ENCODE measurements around the gene ZCCHC7.

The ZCCHC7 gene

GRCh38 chr9:37212435-37212834 lies 92.1 kb downstream of the ZCCHC7 start:
- DNase-seq, result no peak

DNA sequence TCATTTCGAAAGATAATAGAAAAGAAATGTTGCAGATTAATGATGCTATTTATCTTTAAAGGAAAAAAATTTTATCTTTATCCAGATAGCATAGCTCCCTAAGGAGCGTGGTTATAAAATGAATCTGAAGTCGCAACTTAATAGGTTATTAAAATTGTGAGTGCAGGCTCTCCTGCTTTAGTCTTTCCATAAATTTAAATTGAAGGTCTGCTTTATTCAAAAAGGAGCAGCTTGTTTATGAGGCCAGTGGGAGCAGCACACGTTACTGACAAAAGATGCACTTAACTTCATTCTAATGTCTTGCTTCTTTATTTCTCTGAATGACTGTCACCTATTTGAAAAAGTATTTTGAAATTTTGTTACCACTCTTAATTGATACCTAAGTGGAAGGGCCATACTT lies 95.0 kb downstream of the ZCCHC7 start:
- no peak for DNase-seq

DNA sequence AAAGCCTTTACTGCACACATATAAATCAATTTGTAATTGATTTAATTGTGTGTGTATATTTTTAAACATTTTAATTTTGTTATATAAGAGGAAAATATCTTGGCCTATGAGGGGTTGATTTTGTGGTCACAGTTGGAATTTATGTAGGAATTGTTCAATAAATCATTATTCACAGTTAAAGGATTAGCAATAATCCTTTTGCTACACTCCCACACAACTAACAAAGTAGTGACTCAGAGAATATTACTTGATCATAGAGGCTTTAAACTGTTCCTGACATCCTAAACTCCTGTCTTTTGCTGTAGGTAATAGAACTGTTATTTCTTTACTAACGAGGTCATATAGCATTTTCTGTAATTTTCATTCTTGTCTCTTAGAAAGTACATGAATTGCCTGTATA lies 95.5 kb downstream of the ZCCHC7 start:
- no peak for DNase-seq

DNA sequence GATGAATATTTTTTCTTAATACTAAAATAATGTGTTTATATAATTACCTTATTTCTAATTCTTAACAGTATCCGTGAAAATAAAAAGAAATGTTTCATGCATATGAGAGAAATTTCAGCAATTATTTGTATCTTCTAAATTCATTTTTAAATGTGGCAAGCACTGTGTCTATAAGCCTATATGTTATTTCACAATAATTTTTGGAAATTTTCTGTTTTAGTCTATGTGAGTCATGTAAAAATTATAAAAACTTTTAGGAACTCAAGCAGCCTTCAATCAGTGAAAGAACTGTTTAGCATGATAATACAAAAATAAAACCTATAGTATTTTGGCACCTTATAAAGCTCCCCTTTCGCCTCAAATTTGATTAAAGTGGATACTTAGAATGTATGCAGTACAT lies 96.8 kb downstream of the ZCCHC7 start:
- DNase-seq, result no peak

DNA sequence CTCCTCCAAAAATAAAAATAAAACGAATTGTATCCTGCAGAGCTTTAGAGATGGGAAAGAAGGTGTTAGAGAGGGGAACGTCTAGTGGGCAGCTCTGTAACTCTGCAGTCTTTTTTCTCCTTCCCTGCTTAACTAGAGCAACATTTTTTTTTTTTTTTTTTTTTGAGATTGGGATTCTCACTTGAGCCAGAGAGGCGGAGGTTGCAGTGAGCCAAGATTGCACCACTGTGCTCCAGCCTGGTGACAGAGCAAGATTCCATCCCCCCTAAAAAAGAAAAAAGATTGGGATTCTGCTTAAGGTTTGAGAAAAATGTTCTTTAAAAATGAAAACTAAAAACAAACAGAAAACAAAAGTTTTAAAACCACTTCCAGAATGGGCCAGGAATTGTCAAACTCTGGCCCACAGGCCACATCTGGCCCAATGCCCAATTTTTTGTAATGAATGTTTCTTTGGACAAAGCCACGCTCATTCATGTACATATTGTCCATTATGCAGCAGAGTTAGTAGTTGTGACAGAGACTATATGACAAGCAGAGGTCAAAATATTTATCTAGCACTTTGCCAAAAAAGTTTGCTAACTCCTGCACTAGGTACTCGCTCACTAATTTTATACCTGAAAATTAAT lies 98.5 kb downstream of the ZCCHC7 start:
- DNase-seq, result no peak

GRCh38 chr9:37220971-37221370 lies 100.6 kb downstream of the ZCCHC7 start:
- DNase-seq, result no peak

GRCh38 chr9:37221489-37222106 lies 101.2 kb downstream of the ZCCHC7 start:
- no peak for DNase-seq

- no peak for DNase-seq
Measured at GRCh38 chr9:37229455-37229854, 109.1 kb downstream of the ZCCHC7 start.

- no peak for DNase-seq
Measured at GRCh38 chr9:37229882-37230482, 109.6 kb downstream of the ZCCHC7 start.

- DNase-seq, result no peak
Measured at GRCh38 chr9:37236822-37237221, 116.4 kb downstream of the ZCCHC7 start.

GRCh38 chr9:37238122-37238521 lies 117.7 kb downstream of the ZCCHC7 start:
- DNase-seq, result no peak

DNA sequence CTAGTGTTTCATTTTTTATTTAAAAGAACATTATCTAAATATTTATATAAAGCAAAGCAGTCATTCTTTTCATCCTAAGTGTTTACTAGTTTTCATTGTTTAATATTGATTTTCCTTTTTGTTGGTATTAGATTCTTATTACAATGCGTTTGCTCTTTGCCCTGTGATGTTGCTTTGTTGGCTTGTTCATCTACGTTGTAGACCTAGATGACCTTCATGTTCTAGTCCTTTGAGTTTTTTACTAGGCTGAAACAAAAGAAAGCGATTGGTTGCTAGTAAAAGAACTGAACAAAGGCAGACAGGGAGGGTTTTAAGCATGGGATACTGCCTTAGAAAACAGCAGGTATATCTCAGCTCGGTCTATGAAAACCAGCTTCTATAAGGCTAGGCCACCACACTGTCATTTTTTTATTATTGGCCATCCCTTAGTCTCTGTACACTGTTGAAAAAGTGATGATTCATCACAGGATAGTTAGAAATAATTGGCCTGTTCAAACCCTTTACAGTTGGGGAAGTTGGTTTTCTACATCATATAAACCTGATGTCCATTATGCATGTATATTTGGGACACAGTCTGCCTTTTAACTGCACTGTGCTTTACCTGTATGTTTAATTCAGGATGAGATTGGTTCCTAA lies 119.0 kb downstream of the ZCCHC7 start:
- DNase-seq, result no peak

DNA sequence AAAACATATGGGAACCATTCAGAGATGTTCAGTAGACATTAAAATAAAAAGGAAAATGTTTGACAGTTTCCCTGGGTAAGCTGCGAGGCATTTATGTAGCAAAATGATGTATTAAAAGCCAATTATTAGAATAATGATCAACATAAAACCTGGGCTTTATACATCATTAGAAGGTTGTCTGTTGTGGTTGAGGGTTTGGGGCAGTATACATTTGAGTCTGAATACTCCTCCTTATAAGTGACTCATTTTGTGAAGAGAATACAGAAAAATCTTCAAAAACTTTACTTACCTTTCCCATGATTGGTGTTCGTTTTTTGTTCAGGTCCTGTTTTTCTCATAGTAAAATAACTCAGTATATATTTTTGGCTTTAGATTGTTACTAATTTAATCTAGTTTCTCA lies 119.5 kb downstream of the ZCCHC7 start:
- DNase-seq, result no peak

- DNase-seq, result no peak
Measured at GRCh38 chr9:37241340-37241739, 121.0 kb downstream of the ZCCHC7 start.

- no peak for DNase-seq
Measured at GRCh38 chr9:37242089-37242488, 121.7 kb downstream of the ZCCHC7 start.

DNA sequence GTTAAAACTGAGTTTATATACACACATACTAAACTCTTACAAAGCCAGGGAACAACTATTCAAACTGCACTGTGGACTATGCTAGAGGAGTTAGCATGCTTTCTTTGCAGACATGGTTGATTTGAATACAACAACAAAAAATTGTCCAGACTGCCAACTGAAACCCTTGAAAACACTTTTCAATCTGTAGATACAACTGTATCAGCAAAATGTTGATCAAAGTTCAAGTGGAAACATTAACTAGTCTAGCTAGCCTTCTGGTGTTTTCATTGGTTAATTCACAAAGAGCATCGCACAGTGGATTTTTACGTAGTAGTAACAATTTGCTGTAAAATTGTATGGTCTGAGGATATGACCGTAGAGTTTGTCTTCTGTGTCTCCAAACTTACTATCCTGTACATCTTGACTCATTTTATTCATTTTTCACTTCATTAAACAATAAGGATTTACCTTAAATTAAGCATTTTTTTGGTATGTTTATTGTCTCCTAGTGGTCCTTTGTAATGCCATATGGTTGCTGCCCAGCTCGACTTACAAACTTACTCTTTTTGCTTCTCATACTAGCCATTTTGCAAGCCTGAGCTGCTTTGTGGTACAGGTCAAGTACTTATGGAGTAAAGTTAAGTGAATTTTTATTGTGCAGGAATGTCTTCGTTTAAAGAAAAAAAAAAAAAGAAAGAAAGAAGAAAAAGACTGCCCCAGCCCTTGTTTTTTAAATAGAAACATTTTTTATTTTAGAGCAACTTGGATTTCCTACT lies 123.4 kb downstream of the ZCCHC7 start:
- no peak for DNase-seq

DNA sequence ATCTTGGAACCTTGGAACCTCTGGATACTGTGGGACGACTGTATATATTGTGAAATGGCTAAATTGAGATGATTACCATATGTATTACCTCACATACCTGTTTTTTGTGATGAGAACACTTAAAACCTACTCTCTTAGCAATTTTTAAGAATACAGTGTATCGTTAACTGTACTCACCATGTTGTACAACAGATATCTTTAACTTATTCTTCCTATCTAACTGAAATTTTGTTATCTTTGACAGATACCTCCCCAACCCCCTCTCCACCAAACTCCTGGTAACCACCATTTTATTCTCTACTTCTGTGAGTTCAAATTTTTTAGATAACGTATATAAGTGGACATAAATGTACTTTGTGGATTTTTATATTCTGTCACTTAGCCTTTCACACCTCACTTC lies 126.5 kb downstream of the ZCCHC7 start:
- peak; percentile 53 for DNase-seq

GRCh38 chr9:37248651-37249163 lies 128.3 kb downstream of the ZCCHC7 start:
- peak; percentile 17 for DNase-seq

DNA sequence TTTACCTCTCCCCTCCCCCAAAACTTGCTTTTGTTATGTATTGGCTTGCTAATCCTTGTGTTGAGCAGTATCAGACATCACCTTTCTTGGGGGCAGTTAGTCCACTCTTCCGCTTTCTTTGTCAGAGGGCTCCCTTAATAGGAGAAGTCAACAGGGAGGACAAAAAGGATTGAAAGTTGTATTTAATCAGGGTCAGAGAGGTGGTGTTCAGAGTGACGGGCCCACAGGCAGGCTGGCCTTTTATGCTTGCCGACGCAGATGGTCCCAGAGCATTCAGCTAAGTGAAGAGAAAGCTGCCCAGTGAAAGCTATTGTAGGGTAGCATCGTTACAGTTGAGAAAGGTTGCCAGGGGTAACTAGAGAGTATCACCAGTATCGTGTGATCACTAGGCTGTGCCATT lies 131.1 kb downstream of the ZCCHC7 start:
- no peak for DNase-seq

- no peak for DNase-seq
Measured at GRCh38 chr9:37253377-37253937, 133.1 kb downstream of the ZCCHC7 start.

GRCh38 chr9:37255187-37255586 lies 134.8 kb downstream of the ZCCHC7 start:
- DNase-seq, result no peak

DNA sequence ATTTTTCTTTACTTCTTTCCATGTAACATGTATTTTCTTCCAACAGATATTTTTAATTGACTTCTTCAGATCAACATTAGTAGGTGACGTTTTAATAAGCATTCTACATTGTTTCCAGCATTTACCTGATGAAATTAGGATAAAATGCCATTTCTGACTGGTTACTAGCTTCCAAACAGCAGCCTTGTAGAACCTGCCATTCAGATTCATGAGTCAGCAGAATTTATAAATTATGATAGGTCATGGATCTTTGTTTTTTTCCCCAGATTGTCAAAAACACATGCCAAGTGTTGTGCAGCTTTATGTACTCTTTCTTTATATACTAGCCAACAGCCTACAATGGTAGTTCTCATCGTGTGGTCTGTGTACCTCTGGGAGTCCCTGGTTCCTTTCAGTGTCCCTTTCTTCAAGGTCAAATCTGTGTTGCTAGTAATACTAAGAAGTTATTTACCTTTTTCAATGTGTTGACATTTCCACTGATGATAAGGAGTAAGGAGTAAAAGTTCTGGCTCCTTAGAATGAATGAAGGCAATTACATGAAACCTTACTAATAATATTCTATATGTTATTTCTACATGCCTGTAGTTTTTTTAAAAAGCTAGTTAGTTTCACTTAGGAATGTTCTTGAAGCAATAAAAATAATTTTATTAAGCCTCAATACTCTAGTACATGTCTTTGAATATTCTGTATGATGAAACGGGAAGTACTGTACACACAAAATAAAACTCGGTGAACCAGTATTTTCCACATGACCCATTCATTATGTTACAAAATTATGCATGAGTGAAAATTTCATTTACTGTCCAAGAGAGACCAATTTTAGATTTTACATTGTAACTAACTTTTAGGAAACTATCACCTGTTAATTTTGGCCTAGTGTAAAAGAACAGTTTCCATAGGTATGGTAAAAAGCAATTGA lies 135.8 kb downstream of the ZCCHC7 start:
- no peak for DNase-seq

Measured in hematopoietic multipotent progenitor cell treated with erythropoietin and hydrocortisone succinate and interleukin-3 and kit ligand, for 8 days (in vitro differentiated cells).